ENCODE measurements around the gene SLC40A1. TPM values are rescaled to one million over a fixed set of nuclear protein-coding genes. Genes with fewer than 3 reads are reported as not detected.

SLC40A1 gene
- polyA plus RNA-seq, 1 experiment, result 5.2 TPM

GRCh38 chr2:189519631-189520387 is 60.8 kb downstream of the SLC40A1 start:
- no peak overlapping the region for H3K4me3 ChIP-seq (ENCODE audit: low read depth, low read length)
- ChIA-PET POLR2A (no interaction called here), CTCF (interaction anchor here (0.9 kb wide), 1 partner anchor 141 kb away, joined by 3 read pairs; no protein-coding TSS in a partner anchor)
- H3K9me3 ChIP-seq (ENCODE audit: control insufficient read depth, insufficient read depth, low read length), result no peaks in the 10 kb centered on the region
- no peak overlapping the region for H3K27ac ChIP-seq (ENCODE audit: low read depth, low read length)
- TF ChIP-seq CTCF (IDR thresholded peaks at IDR 0.05; ENCODE audit: low read depth, low read length), result no peak
- no peak for DNase-seq (ENCODE audit: low read depth, low spot score)
- no peaks in the 10 kb centered on the region for H3K27me3 ChIP-seq (ENCODE audit: control insufficient read depth, insufficient read depth, low read length)

- peak; percentile 36 for DNase-seq (ENCODE audit: low read depth, low spot score)
- H3K27ac ChIP-seq (ENCODE audit: low read depth, low read length), result no peak overlapping the region
- CTCF ChIA-PET, result no interaction called here
- H3K4me3 ChIP-seq (ENCODE audit: low read depth, low read length), result no peak overlapping the region
- POLR2A ChIA-PET, result no interaction called here
- H3K27me3 ChIP-seq (ENCODE audit: control insufficient read depth, insufficient read depth, low read length), result no peaks in the 10 kb centered on the region
- no peaks in the 10 kb centered on the region for H3K9me3 ChIP-seq (ENCODE audit: control insufficient read depth, insufficient read depth, low read length)
- TF ChIP-seq CTCF (IDR thresholded peaks at IDR 0.05; ENCODE audit: low read depth, low read length), result no peak
Measured at GRCh38 chr2:189517847-189518535, 62.6 kb downstream of the SLC40A1 start.

- no peaks in the 10 kb centered on the region for H3K27me3 ChIP-seq (ENCODE audit: control insufficient read depth, insufficient read depth, low read length)
- DNase-seq (ENCODE audit: low read depth, low spot score), result no peak
- no peak overlapping the region for H3K27ac ChIP-seq (ENCODE audit: low read depth, low read length)
- CTCF ChIA-PET, result no interaction called here
- H3K4me3 ChIP-seq (ENCODE audit: low read depth, low read length), result no peak overlapping the region
- no peak for TF ChIP-seq CTCF (IDR thresholded peaks at IDR 0.05; ENCODE audit: low read depth, low read length)
- no peaks in the 10 kb centered on the region for H3K9me3 ChIP-seq (ENCODE audit: control insufficient read depth, insufficient read depth, low read length)
- POLR2A ChIA-PET, result no interaction called here
Measured at GRCh38 chr2:189516546-189516945, 64.0 kb downstream of the SLC40A1 start.

- Histone ChIP-seq H3K9me3 (ENCODE audit: control insufficient read depth, insufficient read depth, low read length) (no peaks in the 10 kb centered on the region), H3K4me3 (ENCODE audit: low read depth, low read length) (no peak overlapping the region), H3K27me3 (ENCODE audit: control insufficient read depth, insufficient read depth, low read length) (no peaks in the 10 kb centered on the region), H3K27ac (ENCODE audit: low read depth, low read length) (no peak overlapping the region)
- no peak for DNase-seq (ENCODE audit: low read depth, low spot score)
- ChIA-PET CTCF (no interaction called here), POLR2A (no interaction called here)
- no peak for TF ChIP-seq CTCF (IDR thresholded peaks at IDR 0.05; ENCODE audit: low read depth, low read length)
Measured at GRCh38 chr2:189515264-189515663, 65.3 kb downstream of the SLC40A1 start.

- ChIA-PET CTCF (no interaction called here), POLR2A (no interaction called here)
- Histone ChIP-seq H3K4me3 (ENCODE audit: low read depth, low read length) (no peak overlapping the region), H3K9me3 (ENCODE audit: control insufficient read depth, insufficient read depth, low read length) (no peaks in the 10 kb centered on the region), H3K27ac (ENCODE audit: low read depth, low read length) (no peak overlapping the region), H3K27me3 (ENCODE audit: control insufficient read depth, insufficient read depth, low read length) (no peaks in the 10 kb centered on the region)
- TF ChIP-seq CTCF (IDR thresholded peaks at IDR 0.05; ENCODE audit: low read depth, low read length), result no peak
- no peak for DNase-seq (ENCODE audit: low read depth, low spot score)
Measured at GRCh38 chr2:189514104-189514503, 66.5 kb downstream of the SLC40A1 start.
